Ectodermal cell (in vitro differentiated cells): ENCODE measurements around the gene ISM1. TPM values are rescaled to one million over a fixed set of nuclear protein-coding genes. Genes with fewer than 3 reads are reported as not detected.

Experiments
- H3K27ac ChIP-seq: 2 replicates; pipeline ENCODE4 v1.7.0; 2013; ENCODE audit warnings: mild to moderate bottlenecking, low read depth, low read length; ENCODE audit not compliant: insufficient read depth, poor library complexity, severe bottlenecking
- H3K27me3 ChIP-seq: 2 replicates; pipeline ENCODE4 v1.7.0; 2013; ENCODE audit warnings: mild to moderate bottlenecking, low read length; ENCODE audit not compliant: insufficient read depth, control insufficient read depth, poor library complexity, severe bottlenecking
- H3K36me3 ChIP-seq: one replicate; pipeline ENCODE4 v1.7.0; 2013; ENCODE audit warnings: low read length; ENCODE audit not compliant: control insufficient read depth, insufficient read depth
- H3K4me1 ChIP-seq: one replicate; pipeline ENCODE4 v1.7.0; 2013; ENCODE audit warnings: low read length; ENCODE audit not compliant: control insufficient read depth, insufficient read depth
- H3K4me3 ChIP-seq: 2 replicates; pipeline ENCODE4 v1.7.0; 2013; ENCODE audit warnings: low read depth, low read length, control low read depth; ENCODE audit not compliant: insufficient read depth
- H3K9me3 ChIP-seq: 2 replicates; pipeline ENCODE4 v1.7.0; 2013; ENCODE audit warnings: mild to moderate bottlenecking, low read length, moderate library complexity; ENCODE audit not compliant: control insufficient read depth
- WGBS, 2 experiments: methylation state at CpG; one replicate each; pipeline ENCODE4 v1.1.7; 2013; ENCODE audit warnings: missing lambda C conversion rate in 2 of 2; 5-methylcytosine and 5-hydroxymethylcytosine counted together
- polyA plus RNA-seq, 4 experiments: library from polyadenylated mRNA; stranded (reverse); fragments of 50-300 nt; gene quantifications; one replicate each; pipeline ENCODE4 v1.2.3, GENCODE V29; 2013

ISM1 gene
- polyA plus RNA-seq (2013, experiment 1 of 4), result 4.0 TPM
- 2.8 TPM for polyA plus RNA-seq (2013, experiment 2 of 4)
- polyA plus RNA-seq (2013, experiment 3 of 4), result 3.5 TPM
- 2.6 TPM for polyA plus RNA-seq (2013, experiment 4 of 4)

DNA sequence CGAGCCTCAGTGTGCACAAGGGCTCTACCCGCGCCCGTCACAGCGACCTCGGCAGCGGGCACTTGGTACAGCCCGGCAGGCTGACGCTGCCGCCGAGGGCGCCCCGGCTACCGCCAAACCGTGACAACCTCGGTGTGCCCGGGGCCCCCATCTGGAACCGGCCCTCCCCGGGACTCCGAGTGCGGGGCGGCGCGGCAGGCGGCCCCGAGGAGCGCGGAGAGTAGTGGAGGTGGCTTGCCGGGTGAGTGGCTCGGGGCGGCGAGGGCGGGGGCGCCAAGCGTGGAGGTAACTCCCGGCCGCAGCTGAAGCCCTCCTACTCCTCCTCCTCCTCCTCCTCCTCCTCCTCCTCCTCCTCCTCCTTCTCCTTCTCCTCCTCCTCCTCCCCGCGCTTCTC is at the start of gene ISM1:
Gene ISM1 (plus strand): TSS at position 371 of the 394 bp plus-strand sequence. CDS start 503 bp downstream, outside the sequence.
- Histone ChIP-seq H3K36me3 (no peaks in the 10 kb centered on the region), H3K4me3 (peak within 1 kb of the TSS; percentile 47), H3K9me3 (no peaks in the 10 kb centered on the region), H3K27ac (no peak within 1 kb of the TSS), H3K27me3 (peaks cover 70% of the 10 kb centered on the region), H3K4me1 (peaks cover 8% of the 10 kb centered on the region)
- WGBS, 2 experiments, result 0 to 1% methylated on average over 37 to 38 of the region's 39 CpGs

DNA sequence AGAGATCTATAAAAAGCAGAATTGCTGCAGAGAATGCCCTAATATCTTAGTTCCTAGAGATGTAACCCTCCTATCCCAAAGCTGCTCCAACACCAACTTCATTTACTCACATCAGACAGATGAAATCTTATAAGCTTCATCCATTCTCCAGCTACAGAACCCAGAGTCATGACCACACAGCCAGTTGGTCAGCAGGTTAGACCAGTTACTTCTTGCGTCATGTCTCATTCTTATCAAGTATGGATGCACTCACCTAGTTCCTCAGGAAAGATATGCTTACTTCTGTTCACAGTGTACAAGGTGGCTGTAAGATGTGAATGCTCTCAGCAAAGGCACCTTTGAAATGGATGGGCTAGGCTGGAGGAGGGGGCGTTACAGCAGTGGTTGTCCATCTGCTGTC is 47.9 kb upstream of the ISM1 start:
- Histone ChIP-seq H3K4me1 (no peaks in the 10 kb centered on the region), H3K36me3 (no peaks in the 10 kb centered on the region), H3K9me3 (peaks cover 2% of the 10 kb centered on the region), H3K27ac (no peak overlapping the region), H3K4me3 (no peak overlapping the region), H3K27me3 (no peaks in the 10 kb centered on the region)
- WGBS, 2 experiments, result 95 to 100% methylated on average over 2 of the region's 2 CpGs

DNA sequence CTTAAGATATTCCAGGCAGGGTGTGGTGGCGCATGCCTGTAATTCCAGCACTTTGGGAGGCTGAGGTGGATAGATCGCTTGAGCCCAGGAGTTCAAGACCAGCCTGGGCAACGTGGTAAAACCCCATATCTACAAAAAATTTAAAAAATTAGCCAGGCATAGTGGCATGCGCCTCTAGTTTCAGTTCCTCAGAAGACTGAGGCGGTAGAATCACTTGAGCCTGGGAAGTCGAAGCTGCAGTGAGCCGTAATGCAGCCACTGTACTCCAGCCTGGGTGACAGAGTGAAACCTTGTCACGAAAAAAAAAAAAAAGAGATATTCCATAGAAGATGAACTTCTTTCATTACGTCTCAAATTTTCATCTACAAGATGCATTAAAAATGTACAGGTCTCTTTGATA is 46.7 kb upstream of the ISM1 start:
- Histone ChIP-seq H3K36me3 (no peaks in the 10 kb centered on the region), H3K4me1 (no peaks in the 10 kb centered on the region), H3K4me3 (no peak overlapping the region), H3K9me3 (peaks cover 3% of the 10 kb centered on the region), H3K27me3 (no peaks in the 10 kb centered on the region), H3K27ac (no peak overlapping the region)
- WGBS, 2 experiments, result 86 to 93% methylated on average over 8 to 9 of the region's 9 CpGs

DNA sequence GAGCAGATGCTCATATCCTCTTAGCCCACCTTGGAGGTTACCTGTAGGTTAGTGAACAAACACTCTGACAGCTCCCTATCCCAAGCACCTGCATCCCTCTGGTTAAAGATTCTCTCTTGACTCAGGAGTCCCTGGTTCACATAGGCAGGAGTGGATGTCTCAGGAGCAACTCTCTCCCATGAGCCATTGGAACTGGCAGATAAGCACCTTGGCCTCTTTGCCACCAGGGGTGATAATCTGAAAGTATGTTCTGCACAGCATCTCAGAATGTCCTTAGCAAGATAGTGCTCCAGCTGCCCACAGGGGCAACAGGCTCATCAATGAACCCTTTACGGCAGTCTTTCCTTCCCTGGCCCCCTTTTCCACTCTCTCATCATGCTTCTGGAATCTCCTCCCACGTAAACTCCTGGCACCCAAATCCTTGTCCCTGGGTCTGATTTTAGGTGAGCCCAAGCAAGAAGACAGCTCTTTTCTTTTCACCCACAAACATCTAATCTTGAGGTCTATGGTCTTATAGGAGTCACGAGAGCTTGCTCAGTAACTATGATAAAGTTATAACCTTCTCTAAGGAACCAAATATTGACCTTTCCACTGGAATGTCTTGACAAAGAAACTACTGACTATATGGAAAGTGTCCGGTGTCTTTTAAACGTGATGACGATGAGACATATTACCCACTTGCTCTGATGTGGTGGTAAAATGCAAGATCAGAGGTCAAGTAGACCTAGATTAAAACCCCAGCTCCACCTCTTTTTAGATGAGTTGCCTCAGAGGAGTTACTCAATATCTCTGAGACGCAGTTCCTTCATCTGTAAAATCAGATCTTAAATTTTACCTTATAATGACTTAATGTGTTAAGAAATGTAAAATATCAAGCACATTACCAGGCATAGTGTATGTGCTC is 39.8 kb upstream of the ISM1 start:
- 93% methylated on average over 6 to 7 of the region's 7 CpGs for WGBS, 2 experiments
- Histone ChIP-seq H3K36me3 (no peaks in the 10 kb centered on the region), H3K9me3 (peaks cover 3% of the 10 kb centered on the region), H3K27me3 (no peaks in the 10 kb centered on the region), H3K27ac (no peak overlapping the region), H3K4me1 (no peaks in the 10 kb centered on the region), H3K4me3 (no peak overlapping the region)

DNA sequence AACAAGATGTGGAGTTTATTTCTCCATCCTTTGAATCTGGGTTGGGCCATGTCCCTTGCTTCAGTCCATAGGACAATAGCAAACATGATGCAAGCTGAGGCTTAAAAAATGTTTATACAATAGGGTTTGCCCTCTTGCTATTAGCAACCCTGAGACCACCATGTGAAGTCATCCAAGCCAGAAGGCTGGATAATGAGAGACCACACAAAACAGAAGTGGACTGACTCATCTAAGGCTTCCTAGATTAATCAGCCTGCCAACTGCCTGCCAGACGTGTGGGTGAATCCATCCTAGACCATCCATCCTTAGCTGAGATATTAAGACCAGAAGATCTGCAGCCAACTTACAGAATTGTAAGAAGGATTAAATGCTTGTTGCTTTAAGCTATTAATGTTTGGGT is 38.1 kb upstream of the ISM1 start:
- H3K36me3 ChIP-seq, result no peaks in the 10 kb centered on the region
- WGBS, 2 experiments, result 83 to 100% methylated on average over 1 of the region's 1 CpG
- H3K9me3 ChIP-seq, result peaks cover 3% of the 10 kb centered on the region
- H3K27ac ChIP-seq, result no peak overlapping the region
- no peaks in the 10 kb centered on the region for H3K4me1 ChIP-seq
- no peak overlapping the region for H3K4me3 ChIP-seq
- H3K27me3 ChIP-seq, result no peaks in the 10 kb centered on the region

DNA sequence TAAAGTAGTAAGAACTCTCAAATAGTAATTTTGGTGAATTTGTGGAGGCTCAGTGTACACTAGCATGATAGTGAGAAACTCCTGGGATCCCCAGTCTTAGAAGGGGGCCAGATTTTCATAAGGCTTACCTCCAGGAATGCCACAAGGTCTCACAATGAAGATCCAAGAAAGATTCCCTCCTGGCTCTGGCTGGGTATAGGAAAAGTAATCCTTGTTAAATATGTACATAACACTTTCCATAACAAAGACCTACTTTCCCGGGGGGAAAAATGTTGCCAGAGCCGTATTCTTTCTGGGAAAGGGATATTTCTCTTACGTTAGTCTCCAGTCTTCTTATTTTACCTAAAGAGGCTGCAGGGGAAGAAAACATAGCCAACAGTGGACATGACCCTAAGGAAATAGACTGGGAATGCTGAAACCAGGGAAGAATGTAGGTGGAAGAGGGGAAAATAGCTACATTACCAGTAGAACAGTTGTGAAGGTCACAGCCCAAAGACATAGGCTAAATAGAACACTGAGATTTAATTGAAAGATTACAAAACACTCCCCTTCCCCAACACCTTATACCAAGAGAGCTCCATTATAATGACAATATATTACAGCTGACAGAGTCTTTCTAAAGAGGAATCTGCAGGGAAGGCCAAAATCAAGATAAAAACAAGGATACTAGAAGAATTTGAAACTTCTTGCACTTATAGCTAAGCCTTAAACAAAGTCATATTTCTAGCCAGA is 34.9 kb upstream of the ISM1 start:
- H3K36me3 ChIP-seq, result no peaks in the 10 kb centered on the region
- H3K4me3 ChIP-seq, result no peak overlapping the region
- WGBS, 2 experiments, result 41 to 49% methylated on average over 3 of the region's 3 CpGs
- no peaks in the 10 kb centered on the region for H3K4me1 ChIP-seq
- H3K27me3 ChIP-seq, result no peaks in the 10 kb centered on the region
- no peak overlapping the region for H3K27ac ChIP-seq
- no peaks in the 10 kb centered on the region for H3K9me3 ChIP-seq

DNA sequence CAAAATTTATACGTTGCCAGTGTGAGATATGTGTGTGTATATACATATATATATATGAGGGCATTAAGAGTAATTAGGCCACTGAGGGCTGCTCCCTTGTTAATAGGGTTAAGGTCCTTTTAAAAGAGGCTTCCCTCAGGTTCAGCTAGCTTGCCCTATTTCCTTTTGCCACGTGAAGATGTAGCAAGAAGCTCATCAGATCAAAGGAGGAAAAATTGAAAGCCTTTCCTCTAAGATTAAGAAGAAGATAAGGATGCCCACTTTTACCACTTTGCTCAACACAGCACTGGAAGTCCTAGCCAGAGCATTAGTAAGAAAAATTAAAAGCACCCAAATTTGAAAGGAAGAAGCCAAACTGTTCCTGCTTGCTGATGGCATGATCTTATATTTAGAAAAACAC is 33.2 kb upstream of the ISM1 start:
- Histone ChIP-seq H3K36me3 (no peaks in the 10 kb centered on the region), H3K27me3 (no peaks in the 10 kb centered on the region), H3K4me3 (no peak overlapping the region), H3K4me1 (no peaks in the 10 kb centered on the region), H3K27ac (no peak overlapping the region), H3K9me3 (no peaks in the 10 kb centered on the region)
- WGBS, 2 experiments, result 71 to 85% methylated on average over 1 to 2 of the region's 2 CpGs

DNA sequence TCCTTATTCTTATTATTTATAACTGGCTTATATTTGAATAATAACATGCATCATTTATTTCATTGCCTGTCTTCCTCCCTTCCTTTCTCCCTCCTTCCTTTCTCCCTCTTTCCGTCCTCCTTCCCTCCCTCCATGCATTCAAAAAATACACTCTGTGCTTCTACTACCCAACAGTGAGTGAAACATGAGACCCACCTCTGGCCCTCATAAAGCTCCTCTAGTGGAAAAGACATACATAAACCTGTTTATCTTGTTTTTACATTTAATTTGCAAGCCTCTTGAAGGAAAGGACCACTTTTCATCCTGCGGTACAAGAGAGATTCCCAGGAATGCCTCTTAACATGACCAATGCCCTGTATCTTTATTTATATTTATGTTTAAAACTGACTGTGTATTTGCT is 21.8 kb upstream of the ISM1 start:
- H3K4me3 ChIP-seq, result no peak overlapping the region
- no peak overlapping the region for H3K27ac ChIP-seq
- no peaks in the 10 kb centered on the region for H3K9me3 ChIP-seq
- 83 to 85% methylated on average over 1 to 2 of the region's 2 CpGs for WGBS, 2 experiments
- H3K36me3 ChIP-seq, result no peaks in the 10 kb centered on the region
- H3K27me3 ChIP-seq, result peaks cover 15% of the 10 kb centered on the region
- H3K4me1 ChIP-seq, result peaks cover 4% of the 10 kb centered on the region

DNA sequence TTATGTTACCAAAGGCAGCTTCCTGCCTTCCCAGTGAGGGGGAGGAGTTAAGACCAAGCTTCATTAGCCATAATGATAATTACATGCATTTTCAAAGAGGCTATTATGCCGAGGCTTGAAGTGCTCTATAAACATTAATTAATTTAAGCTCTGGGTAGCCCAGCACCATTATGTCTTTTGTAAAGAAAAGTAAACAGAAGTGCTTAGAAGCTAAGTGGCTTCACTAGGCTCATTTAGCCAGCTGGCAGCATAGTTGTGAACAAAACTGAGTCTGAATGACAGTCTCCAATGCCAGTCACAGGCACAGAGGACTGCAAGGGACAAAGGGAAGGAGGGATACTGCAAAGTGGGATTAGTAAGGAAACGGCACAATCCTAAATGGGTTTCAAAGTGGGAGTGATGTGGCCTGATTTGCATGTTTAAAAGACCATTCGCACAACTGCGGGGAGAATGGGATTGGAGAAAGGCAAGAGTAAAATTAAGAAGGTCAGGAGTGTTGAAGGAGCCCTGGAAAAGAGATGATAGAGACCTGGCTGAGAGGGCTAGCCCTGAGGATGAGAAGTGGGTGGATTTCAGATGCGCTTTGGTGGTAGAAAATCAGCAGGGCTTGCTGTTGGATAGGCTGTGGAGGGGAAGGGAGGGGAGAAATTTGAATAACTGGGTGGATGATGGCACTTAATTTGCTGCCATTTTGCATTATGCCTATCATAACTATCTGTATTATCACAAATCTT is 20.1 kb upstream of the ISM1 start:
- peak overlapping the region; percentile 56 for H3K27ac ChIP-seq
- no peak overlapping the region for H3K4me3 ChIP-seq
- no peaks in the 10 kb centered on the region for H3K36me3 ChIP-seq
- WGBS, 2 experiments, result 7 to 10% methylated on average over 5 of the region's 5 CpGs
- peaks cover 15% of the 10 kb centered on the region for H3K27me3 ChIP-seq
- H3K9me3 ChIP-seq, result no peaks in the 10 kb centered on the region
- peaks cover 4% of the 10 kb centered on the region for H3K4me1 ChIP-seq

DNA sequence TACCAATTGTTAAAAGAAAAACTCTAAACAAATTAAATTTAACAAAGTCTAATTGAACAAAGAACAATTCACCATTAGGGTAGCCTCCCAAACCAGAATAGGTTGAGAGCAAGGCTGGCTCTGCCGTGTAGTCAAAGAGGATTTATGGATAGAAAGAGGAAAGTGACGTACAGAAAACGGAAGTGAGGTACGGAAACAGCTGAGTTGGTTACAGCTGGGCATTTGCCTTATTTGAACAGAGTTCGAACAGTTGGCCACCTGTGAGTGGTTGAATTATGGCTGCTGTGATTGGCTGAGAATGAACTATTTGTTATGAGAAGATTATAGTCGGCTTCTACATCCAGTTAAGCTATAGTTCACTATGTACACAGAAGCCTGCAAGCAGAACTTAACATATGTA is 18.5 kb upstream of the ISM1 start:
- no peak overlapping the region for H3K4me3 ChIP-seq
- no peak overlapping the region for H3K27ac ChIP-seq
- H3K27me3 ChIP-seq, result peaks cover 15% of the 10 kb centered on the region
- H3K9me3 ChIP-seq, result no peaks in the 10 kb centered on the region
- no peaks in the 10 kb centered on the region for H3K36me3 ChIP-seq
- 90 to 91% methylated on average over 6 of the region's 6 CpGs for WGBS, 2 experiments
- peaks cover 4% of the 10 kb centered on the region for H3K4me1 ChIP-seq
